GM12865 (cell line): ENCODE measurements around the gene SLC26A5.
"Not testable (repeated sequence)": the region's sequence is repeated elsewhere in the genome, so short reads cannot be mapped to it uniquely, and the experiment has no call there.

Experiments used
- DNase-seq: peaks from one replicate; pipeline ENCODE4 v3.0.0; 2010; ENCODE audit warnings: low read depth
- H3K4me3 ChIP-seq: 2 replicates; pipeline ENCODE4 v1.5.1; 2011; ENCODE audit warnings: mild to moderate bottlenecking, low read depth, low read length, control low read depth
- TF ChIP-seq, protein P1 (sequence below): IDR thresholded peaks from 2 replicates; pipeline ENCODE4 v1.5.1; 2011; ENCODE audit warnings: low read length, control low read depth, low read depth, inconsistent platforms; ENCODE audit not compliant: insufficient read depth; ENCODE audit errors: missing control alignments

SLC26A5 gene

DNA sequence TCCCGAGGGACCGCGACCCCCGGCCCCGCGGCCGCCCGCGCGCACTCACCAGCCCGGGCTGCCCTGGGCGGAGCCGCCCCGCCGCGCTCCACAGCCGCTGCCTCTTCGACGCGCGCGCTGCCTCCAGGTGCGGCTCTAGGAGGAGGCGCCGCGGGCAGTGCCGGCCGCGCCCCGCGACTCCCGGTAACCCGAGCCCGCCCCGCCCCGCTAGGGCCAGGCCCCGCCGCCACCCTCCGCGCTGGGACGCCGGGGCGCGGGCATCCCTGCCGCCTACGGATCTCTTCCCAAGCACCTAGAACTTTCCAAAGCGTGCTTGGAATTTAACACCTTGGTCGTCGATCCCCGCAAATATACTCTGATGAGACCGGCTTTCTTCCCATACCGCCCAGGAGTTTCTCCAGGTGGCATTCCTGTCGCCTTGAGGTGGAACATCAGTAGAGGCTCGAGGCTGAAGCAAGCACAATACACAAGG lies at the start of gene SLC26A5:
Gene SLC26A5 (minus strand): TSS at position 159 of the 472 bp plus-strand sequence. CDS start 24,693 bp downstream, outside the sequence.
- DNase-seq = no peak
- no peak within 1 kb of the TSS for H3K4me3 ChIP-seq
- TF ChIP-seq, protein P1, sequence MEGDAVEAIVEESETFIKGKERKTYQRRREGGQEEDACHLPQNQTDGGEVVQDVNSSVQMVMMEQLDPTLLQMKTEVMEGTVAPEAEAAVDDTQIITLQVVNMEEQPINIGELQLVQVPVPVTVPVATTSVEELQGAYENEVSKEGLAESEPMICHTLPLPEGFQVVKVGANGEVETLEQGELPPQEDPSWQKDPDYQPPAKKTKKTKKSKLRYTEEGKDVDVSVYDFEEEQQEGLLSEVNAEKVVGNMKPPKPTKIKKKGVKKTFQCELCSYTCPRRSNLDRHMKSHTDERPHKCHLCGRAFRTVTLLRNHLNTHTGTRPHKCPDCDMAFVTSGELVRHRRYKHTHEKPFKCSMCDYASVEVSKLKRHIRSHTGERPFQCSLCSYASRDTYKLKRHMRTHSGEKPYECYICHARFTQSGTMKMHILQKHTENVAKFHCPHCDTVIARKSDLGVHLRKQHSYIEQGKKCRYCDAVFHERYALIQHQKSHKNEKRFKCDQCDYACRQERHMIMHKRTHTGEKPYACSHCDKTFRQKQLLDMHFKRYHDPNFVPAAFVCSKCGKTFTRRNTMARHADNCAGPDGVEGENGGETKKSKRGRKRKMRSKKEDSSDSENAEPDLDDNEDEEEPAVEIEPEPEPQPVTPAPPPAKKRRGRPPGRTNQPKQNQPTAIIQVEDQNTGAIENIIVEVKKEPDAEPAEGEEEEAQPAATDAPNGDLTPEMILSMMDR = no peak

DNA sequence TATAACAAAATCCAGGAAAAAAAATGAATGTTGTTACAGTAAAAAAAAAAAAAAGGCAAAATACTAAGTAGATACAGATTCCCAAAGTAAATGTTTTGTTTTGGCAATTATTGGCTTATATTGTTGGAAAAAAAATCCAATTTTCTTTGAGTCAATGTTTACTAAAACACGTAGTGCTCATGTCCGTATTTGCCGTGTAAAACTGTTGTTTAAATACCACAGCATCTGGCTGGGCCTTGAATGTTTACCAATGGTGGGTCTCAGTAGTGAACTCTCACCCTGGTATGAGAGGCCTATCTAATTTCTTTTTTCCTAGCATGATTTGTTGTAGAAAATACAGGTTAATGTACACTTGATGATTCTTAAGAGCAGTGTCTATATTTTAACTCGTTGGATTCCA lies 41.4 kb upstream of the SLC26A5 start:
- DNase-seq = no peak
- TF ChIP-seq, protein P1 = no peak
- no peak overlapping the region for H3K4me3 ChIP-seq

DNA sequence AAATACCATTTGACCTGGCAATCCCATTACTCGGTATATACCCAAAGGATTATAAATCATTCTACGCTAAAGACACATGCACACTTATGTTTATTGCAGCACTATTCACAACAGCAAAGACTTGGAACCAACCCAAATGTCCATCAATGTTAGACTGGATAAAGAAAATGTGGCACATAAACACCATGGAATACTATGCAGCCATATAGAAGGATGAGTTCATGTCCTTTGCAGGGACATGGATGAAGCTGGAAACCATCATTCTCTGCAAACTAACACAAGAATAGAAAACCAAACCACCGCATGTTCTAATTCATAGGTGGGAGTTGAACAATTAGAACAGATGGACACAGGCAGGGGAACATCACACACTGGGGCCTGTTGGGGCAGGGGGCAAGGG lies 40.9 kb upstream of the SLC26A5 start:
- not testable (repeated sequence) for DNase-seq, H3K4me3 ChIP-seq

- H3K4me3 ChIP-seq = no peak overlapping the region
- DNase-seq = no peak
- TF ChIP-seq, protein P1 = no peak
These were observed 34.8 kb upstream of the SLC26A5 start for GRCh38 chr7:103480771-103481170.

GRCh38 chr7:103474956-103475355 lies 28.9 kb upstream of the SLC26A5 start:
- TF ChIP-seq, protein P1 = no peak
- no peak overlapping the region for H3K4me3 ChIP-seq

GRCh38 chr7:103469095-103469948 lies 23.3 kb upstream of the SLC26A5 start:
- H3K4me3 ChIP-seq = no peak overlapping the region
- DNase-seq = no peak
- TF ChIP-seq, protein P1 = no peak

More at GRCh38 chr7:103474956-103475355, 28.9 kb upstream of the SLC26A5 start:
- DNase-seq = no peak

DNA sequence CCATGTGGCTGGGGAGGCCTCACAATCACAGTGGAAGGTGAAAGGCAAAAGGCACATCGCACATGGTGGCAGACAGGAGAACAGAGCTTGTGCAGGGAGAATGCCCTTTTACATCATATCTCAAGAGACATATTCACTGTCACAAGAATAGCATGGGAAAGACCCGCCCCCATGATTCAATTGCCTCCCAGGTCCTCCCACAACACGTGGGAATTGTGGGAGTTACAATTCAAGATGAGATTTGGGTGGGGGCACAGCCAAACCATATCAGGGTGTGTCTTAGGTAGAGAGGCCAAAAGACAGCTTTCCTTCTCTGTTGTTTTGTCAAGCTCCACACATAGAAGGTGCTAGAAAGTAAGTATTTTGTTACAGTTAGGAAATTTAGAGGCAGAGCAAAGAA lies 20.8 kb upstream of the SLC26A5 start:
- TF ChIP-seq, protein P1 = no peak
- H3K4me3 ChIP-seq = no peak overlapping the region
- DNase-seq = no peak
